ENCODE measurements around the gene PTPN6. TPM values are rescaled to one million over a fixed set of nuclear protein-coding genes. Genes with fewer than 3 reads are reported as not detected.

The PTPN6 gene
- total RNA-seq, 4 donors from 2014 or later, result 18.5 to 59.1 (median 39.4) TPM

GRCh38 chr12:7006639-7007038 is 55.5 kb downstream of the PTPN6 start:
- no peak overlapping the region for H3K27ac ChIP-seq
- H3K4me1 ChIP-seq, result peaks cover 5% of the 10 kb centered on the region
- H3K27me3 ChIP-seq, result no peaks in the 10 kb centered on the region
- TF ChIP-seq CTCF (IDR thresholded peaks at IDR 0.05) (no peak), POLR2A (IDR thresholded peaks at IDR 0.05) (no peak)
- no peak for DNase-seq (ENCODE audit: low spot score in 2 of 2)
- peaks cover 6% of the 10 kb centered on the region for H3K36me3 ChIP-seq
- no peak overlapping the region for H3K4me3 ChIP-seq
- H3K9me3 ChIP-seq, result no peaks in the 10 kb centered on the region
- WGBS, result 91% methylated on average over 3 of the region's 3 CpGs

- Histone ChIP-seq H3K27ac (no peak overlapping the region), H3K4me1 (no peaks in the 10 kb centered on the region), H3K9me3 (no peaks in the 10 kb centered on the region), H3K36me3 (peaks cover 9% of the 10 kb centered on the region), H3K27me3 (no peaks in the 10 kb centered on the region), H3K4me3 (no peak overlapping the region)
- WGBS, result 94% methylated on average over 2 of the region's 2 CpGs
- DNase-seq (ENCODE audit: low spot score in 2 of 2), result no peak
- TF ChIP-seq CTCF (IDR thresholded peaks at IDR 0.05), result no peak
- TF ChIP-seq EP300 (IDR thresholded peaks at IDR 0.05), result no peak
- no peak for TF ChIP-seq POLR2A (IDR thresholded peaks at IDR 0.05)
- TF ChIP-seq POLR2AphosphoS5 (IDR thresholded peaks at IDR 0.05), result no peak
Observed at GRCh38 chr12:7008864-7009263, 57.7 kb downstream of the PTPN6 start.

- no peak for DNase-seq (ENCODE audit: low spot score in 2 of 2)
- Histone ChIP-seq H3K36me3 (peaks cover 9% of the 10 kb centered on the region), H3K27ac (no peak overlapping the region), H3K27me3 (no peaks in the 10 kb centered on the region), H3K9me3 (no peaks in the 10 kb centered on the region), H3K4me3 (no peak overlapping the region), H3K4me1 (no peaks in the 10 kb centered on the region)
- no peak for TF ChIP-seq POLR2AphosphoS5 (IDR thresholded peaks at IDR 0.05)
- TF ChIP-seq EP300 (IDR thresholded peaks at IDR 0.05), result no peak
- TF ChIP-seq CTCF (IDR thresholded peaks at IDR 0.05), result no peak
- no peak for TF ChIP-seq POLR2A (IDR thresholded peaks at IDR 0.05)
Observed at GRCh38 chr12:7009512-7009911, 58.4 kb downstream of the PTPN6 start.

Other genes starting within 250 kb of the PTPN6 start
- gene COPS7A, start 227.3 kb upstream of the PTPN6 start, total RNA-seq, result 10 to 100 TPM; 50.2 to 70.7 (median 66.6) TPM
- gene MLF2, start 198.2 kb upstream of the PTPN6 start, total RNA-seq, result 100 to 1,000 TPM; 147 to 195 (median 180) TPM
- gene PTMS, start 185.0 kb upstream of the PTPN6 start, total RNA-seq, result 100 to 1,000 TPM in 2 of 4 donors, 10 to 100 TPM in 2; 91.2 to 128 (median 99.8) TPM
- 1 to 10 TPM in 1 of 4 donors, under 1 TPM in 1, not detected in 2; 0.60 to 1.4 TPM for gene LAG3, start 178.8 kb upstream of the PTPN6 start, total RNA-seq
- gene CD4, start 161.8 kb upstream of the PTPN6 start, total RNA-seq, result 1 to 10 TPM; 2.5 to 5.4 (median 3.9) TPM
- 1 to 10 TPM in 2 of 4 donors, under 1 TPM in 2; 0.47 to 2.1 (median 1.0) TPM for gene GPR162, start 129.5 kb upstream of the PTPN6 start, total RNA-seq
- gene P3H3, start 122.9 kb upstream of the PTPN6 start, total RNA-seq, result 10 to 100 TPM in 3 of 4 donors, 1 to 10 TPM in 1; 5.0 to 30.5 (median 14.3) TPM
- gene GNB3, start 110.4 kb upstream of the PTPN6 start, total RNA-seq, result 1 to 10 TPM in 2 of 4 donors, under 1 TPM in 1, not detected in 1; 0.72 to 1.5 (median 1.4) TPM
- 1 to 10 TPM; 4.8 to 8.9 (median 5.9) TPM for gene CDCA3, start 100.1 kb upstream of the PTPN6 start, total RNA-seq
- gene USP5, start 99.2 kb upstream of the PTPN6 start, total RNA-seq, result 10 to 100 TPM; 54.7 to 71.8 (median 68.9) TPM
- gene TPI1, start 83.8 kb upstream of the PTPN6 start, total RNA-seq, result 100 to 1,000 TPM; 185 to 498 (median 405) TPM
- gene SPSB2, start 78.1 kb upstream of the PTPN6 start, total RNA-seq, result 10 to 100 TPM in 1 of 4 donors, 1 to 10 TPM in 3; 3.0 to 16.5 (median 7.5) TPM
- 10 to 100 TPM in 2 of 4 donors, 1 to 10 TPM in 2; 4.3 to 15.8 (median 8.5) TPM for gene LRRC23, start 46.5 kb upstream of the PTPN6 start, total RNA-seq
- 10 to 100 TPM in 1 of 4 donors, 1 to 10 TPM in 3; 1.3 to 15.4 (median 6.9) TPM for gene ENO2, start 36.8 kb upstream of the PTPN6 start, total RNA-seq
- 100 to 1,000 TPM in 1 of 4 donors, 10 to 100 TPM in 3; 58.4 to 137 (median 67.7) TPM for gene ATN1, start 23.4 kb upstream of the PTPN6 start, total RNA-seq
- gene RNU7-1, start 7.5 kb upstream of the PTPN6 start, total RNA-seq, result not detected
- 100 to 1,000 TPM; 251 to 495 (median 436) TPM for gene C12orf57, start 7.3 kb upstream of the PTPN6 start, total RNA-seq
- 100 to 1,000 TPM; 161 to 232 (median 207) TPM for gene PHB2, start 19.3 kb downstream of the PTPN6 start, total RNA-seq
- gene EMG1, start 19.6 kb downstream of the PTPN6 start, total RNA-seq, result 10 to 100 TPM; 12.3 to 27.0 (median 22.1) TPM
- 10 to 100 TPM; 51.3 to 79.3 (median 56.8) TPM for gene LPCAT3, start 67.1 kb downstream of the PTPN6 start, total RNA-seq
- 10 to 100 TPM; 62.6 to 99.6 (median 65.6) TPM for gene C1S, start 109.4 kb downstream of the PTPN6 start, total RNA-seq
- 100 to 1,000 TPM in 2 of 4 donors, 10 to 100 TPM in 2; 70.2 to 166 (median 95.4) TPM for gene C1R, start 141.1 kb downstream of the PTPN6 start, total RNA-seq
- 10 to 100 TPM; 28.5 to 50.8 (median 34.7) TPM for gene C1RL, start 157.9 kb downstream of the PTPN6 start, total RNA-seq
- gene RBP5, start 177.5 kb downstream of the PTPN6 start, total RNA-seq, result 1 to 10 TPM in 1 of 4 donors, under 1 TPM in 1, not detected in 2; 0.98 to 2.1 TPM
- gene CLSTN3, start 179.0 kb downstream of the PTPN6 start, total RNA-seq, result 10 to 100 TPM; 29.9 to 69.8 (median 39.1) TPM
- gene PEX5, start 238.3 kb downstream of the PTPN6 start, total RNA-seq, result 10 to 100 TPM; 35.9 to 49.3 (median 41.5) TPM

Data from suprapubic skin (tissue), 4 donors.